Measurements from ENCODE around the gene ULBP1.
"Not testable (repeated sequence)": the region's sequence is repeated elsewhere in the genome, so short reads cannot be mapped to it uniquely, and the experiment has no call there.

The ULBP1 gene

GRCh38 chr6:149933461-149933860, 30.3 kb upstream of the ULBP1 start:
- no peak for DNase-seq (ENCODE audit: low spot score)

GRCh38 chr6:149934249-149935156, 29.2 kb upstream of the ULBP1 start:
- peak; percentile 42 for DNase-seq (ENCODE audit: low spot score)

- no peak for DNase-seq (ENCODE audit: low spot score)
These were observed 28.5 kb upstream of the ULBP1 start for GRCh38 chr6:149935246-149935645.

- DNase-seq (ENCODE audit: low spot score), result no peak
These were observed 28.1 kb upstream of the ULBP1 start for GRCh38 chr6:149935668-149936067.

- DNase-seq (ENCODE audit: low spot score), result no peak
These were observed 27.0 kb upstream of the ULBP1 start for GRCh38 chr6:149936743-149937142.

GRCh38 chr6:149938013-149938570, 25.7 kb upstream of the ULBP1 start:
- not testable (repeated sequence) for DNase-seq (ENCODE audit: low spot score)

- peak; percentile 31 for DNase-seq (ENCODE audit: low spot score)
These were observed 25.0 kb upstream of the ULBP1 start for GRCh38 chr6:149938571-149939355.

- DNase-seq (ENCODE audit: low spot score), result no peak
These were observed 24.4 kb upstream of the ULBP1 start for GRCh38 chr6:149939356-149939648.

GRCh38 chr6:149939909-149940671, 23.7 kb upstream of the ULBP1 start:
- DNase-seq (ENCODE audit: low spot score), result no peak

- no peak for DNase-seq (ENCODE audit: low spot score)
These were observed 23.1 kb upstream of the ULBP1 start for GRCh38 chr6:149940672-149940982.

GRCh38 chr6:149941583-149942460, 21.9 kb upstream of the ULBP1 start, which contains the start of gene ULBP2:
TSS of gene ULBP2 (plus strand) at chr6:149942014. CDS start at chr6:149942073, 59 bp downstream.
- DNase-seq (ENCODE audit: low spot score), result peak; percentile 98

GRCh38 chr6:149942461-149942829, 21.3 kb upstream of the ULBP1 start:
- DNase-seq (ENCODE audit: low spot score), result no peak

GRCh38 chr6:149943321-149943720, 20.4 kb upstream of the ULBP1 start:
- not testable (repeated sequence) for DNase-seq (ENCODE audit: low spot score)

GRCh38 chr6:149945276-149945675, 18.5 kb upstream of the ULBP1 start:
- not testable (repeated sequence) for DNase-seq (ENCODE audit: low spot score)

GRCh38 chr6:149946631-149947030, 17.1 kb upstream of the ULBP1 start:
- not testable (repeated sequence) for DNase-seq (ENCODE audit: low spot score)

- not testable (repeated sequence) for DNase-seq (ENCODE audit: low spot score)
These were observed 16.2 kb upstream of the ULBP1 start for GRCh38 chr6:149947533-149947932.

GRCh38 chr6:149948011-149948410, 15.7 kb upstream of the ULBP1 start:
- DNase-seq (ENCODE audit: low spot score), result no peak

GRCh38 chr6:149948616-149949015, 15.1 kb upstream of the ULBP1 start:
- no peak for DNase-seq (ENCODE audit: low spot score)

GRCh38 chr6:149950423-149950822, 13.3 kb upstream of the ULBP1 start:
- DNase-seq (ENCODE audit: low spot score), result no peak

GRCh38 chr6:149951096-149951495, 12.6 kb upstream of the ULBP1 start:
- DNase-seq (ENCODE audit: low spot score), result no peak

GRCh38 chr6:149951626-149952025, 12.1 kb upstream of the ULBP1 start:
- DNase-seq (ENCODE audit: low spot score), result no peak
